Panc1 (cell line): ENCODE measurements around the gene BRCA2.

Experiments
- POLR2AphosphoS5 ChIP-seq: IDR thresholded peaks from 2 replicates; pipeline ENCODE4 v1.6.1; 2012; ENCODE audit warnings: mild to moderate bottlenecking, low read depth, low read length, moderate library complexity
- TCF7L2 ChIP-seq: IDR thresholded peaks from 2 replicates; pipeline ENCODE4 v1.6.1; 2011; ENCODE audit warnings: mild to moderate bottlenecking, low read depth, low read length, inconsistent platforms
- TF ChIP-seq, protein P1 (sequence below): fragments of 450-650 bp; IDR thresholded peaks from 2 replicates; pipeline ENCODE4 v1.5.1; 2017; ENCODE audit warnings: mild to moderate bottlenecking

DNA sequence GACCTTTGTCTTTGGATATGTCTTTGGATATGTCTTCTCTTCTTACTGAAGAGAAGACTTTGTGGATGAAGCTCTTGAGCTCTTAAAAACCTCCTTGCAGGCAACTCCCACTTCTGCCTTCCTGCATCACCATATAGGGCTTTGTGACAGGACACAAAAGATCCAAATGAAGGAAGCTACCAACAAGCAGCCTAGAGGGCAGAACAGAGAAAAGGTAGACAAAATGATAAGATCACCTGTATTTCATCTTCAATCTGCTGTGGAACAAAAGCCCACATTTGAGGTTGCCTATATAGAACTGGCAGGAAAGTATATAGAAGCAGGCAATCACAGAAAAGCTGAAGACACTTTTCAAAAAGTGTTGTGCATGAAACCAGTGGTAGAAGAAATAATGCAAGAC lies 70.1 kb downstream of the BRCA2 start:
- TF ChIP-seq, protein P1, sequence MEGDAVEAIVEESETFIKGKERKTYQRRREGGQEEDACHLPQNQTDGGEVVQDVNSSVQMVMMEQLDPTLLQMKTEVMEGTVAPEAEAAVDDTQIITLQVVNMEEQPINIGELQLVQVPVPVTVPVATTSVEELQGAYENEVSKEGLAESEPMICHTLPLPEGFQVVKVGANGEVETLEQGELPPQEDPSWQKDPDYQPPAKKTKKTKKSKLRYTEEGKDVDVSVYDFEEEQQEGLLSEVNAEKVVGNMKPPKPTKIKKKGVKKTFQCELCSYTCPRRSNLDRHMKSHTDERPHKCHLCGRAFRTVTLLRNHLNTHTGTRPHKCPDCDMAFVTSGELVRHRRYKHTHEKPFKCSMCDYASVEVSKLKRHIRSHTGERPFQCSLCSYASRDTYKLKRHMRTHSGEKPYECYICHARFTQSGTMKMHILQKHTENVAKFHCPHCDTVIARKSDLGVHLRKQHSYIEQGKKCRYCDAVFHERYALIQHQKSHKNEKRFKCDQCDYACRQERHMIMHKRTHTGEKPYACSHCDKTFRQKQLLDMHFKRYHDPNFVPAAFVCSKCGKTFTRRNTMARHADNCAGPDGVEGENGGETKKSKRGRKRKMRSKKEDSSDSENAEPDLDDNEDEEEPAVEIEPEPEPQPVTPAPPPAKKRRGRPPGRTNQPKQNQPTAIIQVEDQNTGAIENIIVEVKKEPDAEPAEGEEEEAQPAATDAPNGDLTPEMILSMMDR: no peak
- TF ChIP-seq TCF7L2: no peak
- TF ChIP-seq POLR2AphosphoS5: no peak
